Skeletal muscle satellite cell (primary cell): ENCODE data around the gene EXOC4.
A peak's percentile ranks its signal among the peaks of the same experiment; 100 is the strongest.

Source experiments
- H3K27me3 ChIP-seq: 2 replicates; pipeline ENCODE4 v1.7.0; 2013; ENCODE audit warnings: low read length; ENCODE audit not compliant: control insufficient read depth, insufficient read depth
- H3K36me3 ChIP-seq: 2 replicates; pipeline ENCODE4 v1.7.0; 2013; ENCODE audit warnings: mild to moderate bottlenecking, control low read depth, low read length; ENCODE audit not compliant: insufficient read depth
- H3K4me1 ChIP-seq: 2 replicates; pipeline ENCODE4 v1.7.0; 2013; ENCODE audit warnings: low read length; ENCODE audit not compliant: control insufficient read depth, insufficient read depth
- H3K4me2 ChIP-seq: 2 replicates; pipeline ENCODE4 v1.7.0; 2013; ENCODE audit warnings: mild to moderate bottlenecking, low read length
- H3K4me3 ChIP-seq: 2 replicates; pipeline ENCODE4 v1.7.0; 2013; ENCODE audit warnings: low read length
- H3K9ac ChIP-seq: 2 replicates; pipeline ENCODE4 v1.7.0; 2013; ENCODE audit warnings: mild to moderate bottlenecking, low read depth, low read length, moderate library complexity
- H3K9me3 ChIP-seq: replicated peaks from 2 replicates; pipeline ENCODE4 v1.7.0; 2013; ENCODE audit warnings: mild to moderate bottlenecking, control low read depth, low read length

Gene EXOC4

DNA sequence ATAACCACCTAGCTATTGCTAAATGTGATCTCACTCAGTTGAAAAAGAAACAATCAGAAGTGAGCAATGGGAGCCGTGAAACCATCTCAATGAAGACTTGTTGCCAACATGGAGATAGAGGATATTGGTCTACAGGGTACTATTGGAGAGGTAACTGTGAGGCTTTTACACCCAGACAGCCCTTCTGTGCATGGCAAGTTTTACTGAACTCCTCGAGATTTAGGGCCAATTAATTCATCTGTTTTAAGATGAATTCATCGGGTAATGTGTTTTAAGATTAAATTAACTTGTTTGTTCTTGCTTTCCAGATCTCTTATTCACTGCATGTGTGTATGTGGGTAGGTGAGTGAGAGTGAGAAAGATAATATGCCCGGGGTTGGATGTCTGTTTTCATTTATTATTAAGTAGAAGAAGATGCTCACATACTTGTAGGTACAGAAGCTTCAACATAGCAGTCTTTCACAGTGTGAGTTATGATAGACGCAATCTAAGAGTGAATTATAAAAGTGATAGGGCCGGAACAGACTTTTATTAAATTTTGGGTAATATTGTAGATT is 323.8 kb downstream of the EXOC4 start:
- Histone ChIP-seq H3K4me1 (peaks cover 7% of the 10 kb centered on the region), H3K4me2 (no peak overlapping the region), H3K9me3 (no peaks in the 10 kb centered on the region)

GRCh38 chr7:133582766-133583523 is 330.1 kb downstream of the EXOC4 start:
- Histone ChIP-seq H3K9me3 (no peaks in the 10 kb centered on the region), H3K36me3 (no peaks in the 10 kb centered on the region), H3K27me3 (no peaks in the 10 kb centered on the region), H3K4me3 (peak overlapping the region; percentile 12), H3K9ac (peak overlapping the region; percentile 76), H3K4me1 (peaks cover 23% of the 10 kb centered on the region), H3K4me2 (peak overlapping the region; percentile 56)

More for the DNA sequence above, 323.8 kb downstream of the EXOC4 start:
- Histone ChIP-seq H3K4me3 (no peak overlapping the region), H3K9ac (no peak overlapping the region), H3K36me3 (no peaks in the 10 kb centered on the region), H3K27me3 (no peaks in the 10 kb centered on the region)

DNA sequence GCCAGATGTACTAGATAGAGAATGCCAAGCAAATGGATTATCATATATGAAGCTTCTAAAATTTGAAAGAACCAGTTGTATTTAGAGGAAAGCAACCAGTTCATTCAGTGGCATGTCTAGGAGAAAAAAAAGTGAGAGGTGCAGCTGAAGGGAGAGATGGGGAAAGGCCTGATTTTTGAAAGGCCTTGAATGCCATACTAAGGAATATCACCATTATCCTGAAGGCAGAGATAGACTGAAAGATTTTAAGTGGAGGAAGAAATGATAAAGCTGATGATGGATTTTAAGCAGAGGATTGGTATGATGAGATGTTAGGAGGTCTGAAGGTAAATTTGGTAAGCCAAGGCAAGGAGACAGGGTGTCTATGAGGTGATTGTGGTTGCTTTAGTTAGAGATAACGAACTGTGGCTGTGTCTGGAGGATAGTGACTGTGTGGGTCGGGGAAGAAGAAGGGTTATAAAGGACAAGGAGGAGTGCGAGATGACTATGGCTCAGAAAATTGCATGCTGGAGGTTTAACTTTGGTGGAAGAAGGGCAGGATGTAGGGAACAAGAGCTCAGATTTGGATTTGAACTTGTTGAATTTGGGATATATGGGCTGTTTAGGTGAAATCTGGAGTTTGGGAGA is 330.8 kb downstream of the EXOC4 start:
- no peaks in the 10 kb centered on the region for H3K36me3 ChIP-seq
- H3K4me2 ChIP-seq = peak overlapping the region; percentile 56
- H3K4me3 ChIP-seq = no peak overlapping the region
- H3K9ac ChIP-seq = peak overlapping the region; percentile 76
- H3K9me3 ChIP-seq = no peaks in the 10 kb centered on the region
- H3K4me1 ChIP-seq = peaks cover 23% of the 10 kb centered on the region
- no peaks in the 10 kb centered on the region for H3K27me3 ChIP-seq

DNA sequence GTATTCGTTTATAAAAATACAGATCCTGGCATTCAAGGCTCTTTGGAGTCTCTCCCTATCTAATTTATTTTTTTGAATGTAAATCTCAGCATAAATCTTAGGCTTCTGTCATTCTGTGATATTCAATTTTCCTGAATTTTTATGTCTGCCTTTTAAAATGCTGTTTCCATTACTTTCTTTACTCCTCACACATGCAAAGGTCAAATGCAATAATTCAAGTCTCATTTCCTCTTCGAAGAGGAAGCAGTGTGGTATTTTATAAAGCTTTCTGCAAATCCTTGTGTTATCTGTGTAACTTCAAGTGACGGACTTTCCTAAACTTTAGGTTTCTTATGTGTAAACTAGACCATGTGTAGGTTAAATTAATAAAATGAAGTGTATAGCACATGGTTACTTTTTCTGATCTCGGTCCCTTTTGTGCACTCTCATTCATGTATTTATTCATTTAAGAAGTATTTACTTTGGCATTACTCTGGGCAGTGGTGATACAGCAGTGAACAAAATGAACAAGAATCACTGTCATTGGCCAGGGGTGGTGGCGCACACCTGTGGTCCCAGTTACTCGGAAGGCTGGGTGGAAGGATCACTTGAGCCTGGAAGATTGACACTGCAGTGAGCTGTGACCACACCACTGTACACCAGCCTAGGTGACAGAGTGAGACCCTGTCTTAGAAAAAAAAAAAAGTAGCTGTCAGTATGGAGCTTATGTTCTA is 332.2 kb downstream of the EXOC4 start:
- Histone ChIP-seq H3K36me3 (no peaks in the 10 kb centered on the region), H3K4me2 (no peak overlapping the region), H3K9ac (no peak overlapping the region), H3K9me3 (no peaks in the 10 kb centered on the region), H3K4me3 (no peak overlapping the region), H3K27me3 (no peaks in the 10 kb centered on the region), H3K4me1 (peaks cover 23% of the 10 kb centered on the region)

GRCh38 chr7:133586253-133586652 is 333.4 kb downstream of the EXOC4 start:
- Histone ChIP-seq H3K27me3 (no peaks in the 10 kb centered on the region), H3K9me3 (no peaks in the 10 kb centered on the region), H3K4me3 (no peak overlapping the region), H3K4me1 (peaks cover 23% of the 10 kb centered on the region), H3K4me2 (no peak overlapping the region), H3K36me3 (no peaks in the 10 kb centered on the region), H3K9ac (no peak overlapping the region)

DNA sequence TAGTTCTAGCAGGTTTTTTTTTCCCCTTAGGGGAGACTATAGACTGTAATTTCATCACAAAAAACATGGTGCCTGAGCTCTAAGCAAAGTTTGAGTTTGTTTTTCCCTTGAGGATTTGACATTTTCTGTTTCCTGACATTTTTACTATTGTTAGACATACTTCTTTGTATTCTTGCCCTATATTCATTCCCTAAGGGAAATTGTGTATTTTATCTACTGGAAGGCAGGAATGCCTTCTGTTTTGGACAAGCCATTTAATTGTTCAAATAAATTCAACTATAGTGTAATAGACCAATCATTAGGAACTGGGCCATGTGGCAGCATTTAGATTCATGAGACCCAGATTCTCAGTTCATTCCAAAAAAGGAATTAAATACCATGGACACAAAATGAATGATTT is 335.0 kb downstream of the EXOC4 start:
- Histone ChIP-seq H3K4me1 (peaks cover 14% of the 10 kb centered on the region), H3K36me3 (no peaks in the 10 kb centered on the region), H3K4me3 (no peak overlapping the region), H3K9ac (no peak overlapping the region), H3K4me2 (no peak overlapping the region), H3K9me3 (no peaks in the 10 kb centered on the region), H3K27me3 (no peaks in the 10 kb centered on the region)

- Histone ChIP-seq H3K9ac (no peak overlapping the region), H3K4me2 (no peak overlapping the region), H3K36me3 (no peaks in the 10 kb centered on the region), H3K27me3 (no peaks in the 10 kb centered on the region), H3K4me3 (no peak overlapping the region), H3K9me3 (no peaks in the 10 kb centered on the region), H3K4me1 (peaks cover 4% of the 10 kb centered on the region)
Observed at GRCh38 chr7:133590795-133591194, 337.9 kb downstream of the EXOC4 start.

DNA sequence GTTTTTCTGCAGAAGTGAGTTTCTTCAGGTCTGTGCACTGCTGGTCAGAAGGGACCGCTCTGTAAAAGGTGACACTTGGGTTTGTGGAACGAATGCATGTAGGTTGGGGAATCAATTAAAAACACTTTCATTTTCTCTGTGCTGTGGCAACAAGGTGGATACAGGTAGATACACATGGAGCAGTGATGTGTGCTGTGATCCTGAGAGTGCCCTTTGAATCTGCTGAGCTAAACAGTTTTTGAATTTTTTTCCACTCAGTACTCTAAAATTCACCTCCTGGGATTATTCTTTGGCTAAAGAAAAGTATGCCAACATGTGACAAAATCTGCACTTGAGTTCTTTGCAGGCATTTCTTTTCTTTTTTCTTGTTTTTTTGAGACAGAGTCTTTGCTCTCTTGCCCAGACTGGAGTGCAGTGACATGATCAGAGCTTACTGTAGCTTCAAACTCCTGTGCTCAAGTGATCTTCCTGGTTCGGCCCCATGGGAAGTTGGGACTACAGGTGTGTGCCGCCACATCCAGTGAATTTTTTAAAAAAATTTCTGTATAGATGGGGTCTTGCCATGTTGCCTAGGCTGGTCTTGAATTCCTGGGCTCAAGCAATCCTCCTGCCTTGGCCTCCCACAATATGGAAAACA is 338.9 kb downstream of the EXOC4 start:
- no peak overlapping the region for H3K4me3 ChIP-seq
- H3K27me3 ChIP-seq = no peaks in the 10 kb centered on the region
- H3K9me3 ChIP-seq = no peaks in the 10 kb centered on the region
- H3K4me1 ChIP-seq = peaks cover 4% of the 10 kb centered on the region
- H3K9ac ChIP-seq = no peak overlapping the region
- no peak overlapping the region for H3K4me2 ChIP-seq
- no peaks in the 10 kb centered on the region for H3K36me3 ChIP-seq

DNA sequence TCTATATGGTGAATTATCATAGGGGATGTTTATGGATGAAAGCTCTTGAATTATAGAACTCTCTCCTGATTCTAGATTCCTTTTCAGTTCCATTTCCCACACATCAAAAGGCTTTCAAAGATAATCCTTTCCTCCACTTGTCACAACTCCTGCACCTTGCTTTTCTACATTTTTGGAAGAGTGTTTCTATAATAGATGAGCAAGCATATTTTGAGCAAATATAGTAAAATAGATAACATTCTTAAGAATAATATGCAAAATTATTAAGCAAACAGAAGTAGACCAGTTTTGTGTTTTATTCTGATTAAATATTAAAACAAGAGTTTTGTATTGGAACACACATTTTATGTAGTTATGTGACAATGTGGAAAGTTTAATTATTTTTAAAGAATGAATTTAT is 340.7 kb downstream of the EXOC4 start:
- no peak overlapping the region for H3K4me2 ChIP-seq
- no peak overlapping the region for H3K4me3 ChIP-seq
- no peaks in the 10 kb centered on the region for H3K9me3 ChIP-seq
- H3K9ac ChIP-seq = no peak overlapping the region
- peaks cover 4% of the 10 kb centered on the region for H3K4me1 ChIP-seq
- H3K27me3 ChIP-seq = no peaks in the 10 kb centered on the region
- no peaks in the 10 kb centered on the region for H3K36me3 ChIP-seq

- Histone ChIP-seq H3K4me2 (no peak overlapping the region), H3K9me3 (no peaks in the 10 kb centered on the region), H3K27me3 (no peaks in the 10 kb centered on the region), H3K36me3 (no peaks in the 10 kb centered on the region), H3K9ac (no peak overlapping the region), H3K4me3 (no peak overlapping the region), H3K4me1 (peaks cover 11% of the 10 kb centered on the region)
Observed at GRCh38 chr7:133601617-133602016, 348.7 kb downstream of the EXOC4 start.

DNA sequence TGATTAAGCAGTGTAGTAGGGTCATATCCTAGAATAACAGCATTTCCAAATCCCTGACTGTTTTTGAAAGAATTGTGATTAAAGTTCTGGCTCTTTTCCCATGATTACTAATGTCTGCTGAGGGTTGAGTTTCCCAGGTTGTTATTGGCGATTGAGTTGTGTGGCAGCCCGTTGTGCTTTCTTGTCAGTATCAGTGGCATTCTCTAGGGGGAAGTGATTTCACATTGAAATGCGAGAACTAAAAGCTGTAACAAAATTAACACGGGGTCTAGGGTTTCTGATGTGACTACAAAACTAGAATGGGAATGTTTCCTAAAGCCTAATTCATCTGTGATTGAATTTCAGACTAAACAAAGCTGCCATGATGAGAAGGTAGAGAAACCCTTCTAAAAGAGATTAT is 349.4 kb downstream of the EXOC4 start:
- Histone ChIP-seq H3K4me1 (peaks cover 11% of the 10 kb centered on the region), H3K4me2 (peak overlapping the region; percentile 35), H3K36me3 (no peaks in the 10 kb centered on the region), H3K9me3 (no peaks in the 10 kb centered on the region), H3K27me3 (no peaks in the 10 kb centered on the region), H3K9ac (no peak overlapping the region), H3K4me3 (no peak overlapping the region)
